GM18951 (cell line): ENCODE data around the gene LHFPL3.

Source experiments
- POLR2A ChIP-seq: IDR thresholded peaks from 4 replicates; pipeline ENCODE4 v1.6.1; 2011; ENCODE audit warnings: mild to moderate bottlenecking; ENCODE audit not compliant: insufficient read length, insufficient read depth; ENCODE audit errors: extremely low read depth
- in situ Hi-C: fragments of 300-500 bp; cut with MboI; formaldehyde crosslinking; loops from one replicate; pipeline ENCODE4 v1.12.0; 2022; ENCODE audit warnings: low sequenced_read_pairs, mixed read lengths, inconsistent platforms; ENCODE audit not compliant: unreplicated experiment

LHFPL3 gene

DNA sequence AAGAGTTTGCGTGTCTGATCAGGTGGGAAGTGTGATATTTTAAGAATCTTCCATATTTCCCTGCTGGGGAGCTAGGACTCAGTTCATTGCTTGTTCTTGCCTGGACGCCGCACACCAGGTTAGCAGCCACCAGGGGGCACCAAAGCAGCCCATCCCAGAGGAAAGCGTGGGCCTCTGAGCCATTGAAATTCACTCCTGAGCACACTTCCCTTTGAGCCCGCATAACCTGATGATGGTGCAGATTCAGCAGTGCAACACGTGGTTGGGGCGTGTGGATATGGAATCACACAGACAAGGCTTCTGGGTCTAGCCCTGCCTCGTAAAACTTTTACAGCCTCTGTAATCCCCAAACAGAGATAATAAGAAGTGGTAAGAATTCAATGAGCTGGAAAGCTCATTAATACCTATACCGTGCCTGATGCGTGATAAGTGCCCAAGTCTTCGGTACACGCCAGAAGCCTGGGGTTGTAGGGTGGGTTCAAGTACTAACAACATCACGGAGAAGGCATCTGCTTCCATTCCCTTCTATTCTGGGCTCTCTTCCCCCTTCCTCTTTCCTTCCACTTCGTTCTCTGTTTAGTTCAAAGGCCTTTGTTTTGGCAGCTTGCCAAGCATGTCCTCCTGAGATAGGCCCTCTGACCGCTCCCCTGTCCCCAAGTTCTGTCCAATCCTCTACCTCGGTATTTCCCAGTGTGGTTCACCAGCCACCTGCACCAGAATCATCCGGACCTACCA lies 555.5 kb downstream of the LHFPL3 start:
- in situ Hi-C loops: no loop called here
- TF ChIP-seq POLR2A: peak; percentile 21

DNA sequence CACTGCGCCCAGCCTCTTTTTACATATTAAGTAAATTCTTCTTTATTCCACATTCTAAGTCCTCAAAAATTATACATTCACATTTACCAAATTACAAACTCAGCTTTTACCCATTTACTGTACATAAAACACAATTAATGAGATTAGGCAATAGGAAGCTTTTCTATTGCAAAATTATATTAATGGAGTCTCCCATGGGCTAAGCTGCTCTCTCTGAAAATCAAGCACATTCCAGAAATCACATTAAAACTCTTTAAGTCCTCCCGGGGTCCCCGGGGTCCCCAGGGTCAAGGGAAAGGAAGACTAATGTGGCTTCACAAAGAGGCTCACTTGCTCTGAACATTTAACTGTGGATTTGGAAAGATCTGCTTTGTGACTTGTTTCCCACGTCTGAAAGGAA lies 558.2 kb downstream of the LHFPL3 start:
- in situ Hi-C loops: no loop called here
- TF ChIP-seq POLR2A: no peak

DNA sequence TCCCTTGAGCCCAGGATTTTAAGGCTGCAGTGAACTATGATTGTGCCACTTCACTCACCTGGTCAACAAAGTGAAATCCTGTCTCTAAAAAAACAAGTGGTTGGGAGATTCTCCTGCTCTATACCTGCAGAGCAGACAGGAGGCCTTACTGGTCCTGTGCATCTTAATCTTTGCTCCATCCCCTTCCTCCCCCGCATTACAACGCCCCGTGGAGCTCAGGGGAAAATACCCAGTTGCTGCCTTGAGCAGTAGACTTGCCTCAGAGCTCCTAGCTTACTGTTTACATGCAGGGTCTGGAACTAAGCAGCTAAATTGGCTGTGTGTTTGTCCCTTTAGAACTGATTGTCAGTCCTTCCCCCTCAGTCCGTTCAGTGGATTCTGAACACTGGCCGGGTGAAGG lies 561.8 kb downstream of the LHFPL3 start:
- no peak for TF ChIP-seq POLR2A
- in situ Hi-C loops: no loop called here

GRCh38 chr7:104891949-104892348 lies 563.5 kb downstream of the LHFPL3 start:
- no peak for TF ChIP-seq POLR2A
- in situ Hi-C loops: no loop called here

DNA sequence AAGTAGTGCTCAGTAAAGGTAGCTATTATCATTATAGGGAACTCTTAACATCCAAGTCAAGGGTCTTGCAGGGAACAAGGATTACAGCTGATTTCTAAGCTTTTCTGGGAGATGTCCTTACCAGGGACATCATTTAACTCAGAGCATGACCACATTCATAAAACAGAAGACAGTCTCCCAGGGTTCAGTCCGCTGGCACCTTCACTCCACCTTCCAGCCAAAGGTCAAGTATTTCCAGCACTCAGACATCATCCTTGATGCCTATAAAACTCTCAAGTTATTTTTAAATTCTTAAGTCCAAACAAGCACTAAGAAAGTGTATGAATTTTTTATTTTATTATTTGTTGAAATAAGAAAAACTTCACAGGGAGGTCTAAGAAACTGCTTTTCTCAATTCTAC lies 565.9 kb downstream of the LHFPL3 start:
- TF ChIP-seq POLR2A: no peak
- in situ Hi-C loops: no loop called here

- TF ChIP-seq POLR2A: no peak
- in situ Hi-C loops: no loop called here
Measured at GRCh38 chr7:104894726-104895521, 566.5 kb downstream of the LHFPL3 start.

DNA sequence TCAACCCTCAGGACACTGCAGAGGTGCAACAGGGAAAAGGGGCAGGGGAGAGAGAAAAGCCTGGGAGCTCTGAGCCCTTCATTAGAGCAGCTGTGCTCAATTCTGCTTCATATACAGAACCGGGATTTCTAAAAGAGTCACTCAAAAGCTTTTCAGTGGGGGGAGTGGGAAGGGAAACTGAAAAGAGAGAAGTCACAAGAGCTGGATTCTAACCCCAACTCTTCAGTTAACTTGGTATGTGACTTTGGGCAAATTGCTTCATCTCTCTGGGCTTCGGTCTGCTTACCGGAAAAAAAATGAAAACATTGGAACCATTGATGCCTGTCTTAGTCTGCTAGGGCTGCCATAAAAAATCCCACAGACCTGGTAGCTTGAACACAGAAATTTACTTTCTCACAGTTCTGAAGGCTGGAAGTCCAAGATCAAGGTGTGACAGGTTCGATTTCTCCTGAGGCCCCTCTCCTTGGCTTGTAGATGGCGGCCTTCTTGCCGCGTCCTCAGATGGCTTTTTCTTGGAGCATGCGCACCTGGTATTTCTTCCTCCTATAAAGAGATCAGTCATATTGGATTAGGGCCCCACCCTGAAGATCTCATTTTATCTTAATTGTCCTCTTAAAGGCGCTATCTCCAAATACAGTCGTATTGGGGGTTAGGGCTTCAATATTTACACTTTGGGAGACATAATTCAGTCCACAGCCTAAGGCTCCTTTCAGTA lies 567.3 kb downstream of the LHFPL3 start:
- in situ Hi-C loops: no loop called here
- no peak for TF ChIP-seq POLR2A

DNA sequence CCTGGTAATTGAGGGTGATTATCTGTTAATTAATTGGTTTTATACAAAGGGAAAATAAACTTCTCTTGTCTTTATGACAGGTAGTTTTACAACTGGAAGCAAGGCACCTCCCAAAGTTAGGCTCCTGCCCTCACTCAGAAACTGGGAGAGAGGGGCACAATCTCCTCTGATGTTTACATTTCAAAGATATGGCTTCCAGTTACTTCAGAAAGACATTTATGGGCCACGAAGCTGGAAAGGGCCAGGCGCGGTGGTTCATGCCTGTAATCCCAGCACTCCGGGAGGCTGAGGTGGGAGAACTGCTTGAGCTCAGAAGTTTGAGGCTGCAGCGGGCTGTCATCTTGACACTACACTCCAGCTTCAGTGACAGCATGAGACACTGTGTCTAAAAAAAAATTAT lies 570.0 kb downstream of the LHFPL3 start:
- no peak for TF ChIP-seq POLR2A
- in situ Hi-C loops: no loop called here

GRCh38 chr7:104900525-104901239 lies 572.3 kb downstream of the LHFPL3 start:
- TF ChIP-seq POLR2A: no peak
- in situ Hi-C loops: loop anchor here (25.0 kb wide), 1 partner anchor 663 kb away; no protein-coding TSS in a partner anchor

GRCh38 chr7:104901240-104901619 lies 572.8 kb downstream of the LHFPL3 start:
- TF ChIP-seq POLR2A: no peak
- in situ Hi-C loops: loop anchor here (25.0 kb wide), 1 partner anchor 664 kb away; no protein-coding TSS in a partner anchor

GRCh38 chr7:104902183-104902582 lies 573.8 kb downstream of the LHFPL3 start:
- in situ Hi-C loops: loop anchor here (25.0 kb wide), 1 partner anchor 665 kb away; no protein-coding TSS in a partner anchor
- TF ChIP-seq POLR2A: no peak

DNA sequence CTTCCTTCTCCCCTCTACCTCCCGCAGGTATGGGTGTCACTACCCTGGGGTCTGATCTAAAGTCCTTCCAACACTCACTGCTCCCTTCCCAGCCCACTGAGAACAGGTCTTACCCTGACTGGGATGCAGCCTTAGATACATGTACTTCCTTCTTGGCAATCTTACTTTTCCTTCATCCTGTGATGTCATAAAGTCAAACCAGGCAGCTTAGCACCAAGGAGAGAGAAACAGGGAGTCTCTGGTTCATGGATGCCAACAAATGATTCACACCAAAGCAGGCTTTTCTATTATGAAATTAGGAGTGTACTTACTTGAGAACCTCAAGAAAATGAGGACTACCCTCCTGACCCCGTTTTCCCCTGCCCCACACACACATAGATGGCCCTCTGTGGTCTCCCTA lies 574.6 kb downstream of the LHFPL3 start:
- TF ChIP-seq POLR2A: no peak
- in situ Hi-C loops: loop anchor here (25.0 kb wide), 1 partner anchor 666 kb away; no protein-coding TSS in a partner anchor
